Amygdala (tissue), 56 donors: Measurements from ENCODE around the gene RAPSN.

Source experiments
- DNase-seq, 56 donors: peaks; one replicate each; lab custom pipeline; 2025; lab: John Stamatoyannopoulos, UW

The RAPSN gene

DNA sequence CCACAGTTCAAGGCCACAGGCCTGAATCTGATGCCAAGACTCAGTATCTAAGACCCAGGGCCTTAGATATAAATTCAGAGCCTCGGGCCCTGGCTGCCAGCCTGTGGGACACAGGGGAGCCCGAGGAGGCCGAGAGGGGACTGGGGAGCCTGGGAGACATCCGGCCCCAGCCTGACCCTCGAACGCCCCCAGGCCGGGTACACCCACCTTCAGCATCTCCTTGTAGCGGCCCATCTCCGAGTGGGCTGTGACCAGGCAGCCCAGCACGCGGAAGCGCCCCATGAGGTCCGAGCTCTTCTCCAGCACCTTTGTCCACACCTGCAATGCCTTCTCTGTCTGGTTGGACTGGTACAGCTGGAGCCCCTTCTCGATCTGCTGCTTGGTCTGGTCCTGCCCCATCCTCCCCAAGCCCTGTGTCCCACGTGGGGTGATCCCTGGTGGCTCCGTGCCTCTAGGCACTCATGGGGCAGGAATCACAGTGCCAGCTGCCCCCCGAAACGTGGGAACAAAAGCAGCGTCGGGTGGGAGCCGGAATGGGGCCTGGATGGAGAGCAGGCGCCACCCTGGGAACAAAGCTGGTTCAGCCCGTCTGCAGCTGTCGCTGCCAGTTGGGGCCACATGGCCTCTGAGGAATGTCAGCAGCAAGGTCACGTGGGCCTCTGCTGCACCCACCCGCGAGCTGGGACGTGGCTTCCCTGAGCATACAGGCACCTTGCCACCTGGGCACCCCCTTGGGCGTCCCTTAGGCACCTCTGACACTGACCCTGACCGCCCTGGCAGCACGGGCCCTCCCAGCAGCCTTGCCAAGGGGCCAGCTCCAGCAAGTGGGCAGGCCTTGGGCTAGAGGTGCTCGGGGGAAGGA, at the start of gene RAPSN:
RAPSN (minus strand) TSS at position 571 of the 862 bp plus-strand sequence; CDS start at position 399, 172 bp downstream.
- no peak for DNase-seq

DNA sequence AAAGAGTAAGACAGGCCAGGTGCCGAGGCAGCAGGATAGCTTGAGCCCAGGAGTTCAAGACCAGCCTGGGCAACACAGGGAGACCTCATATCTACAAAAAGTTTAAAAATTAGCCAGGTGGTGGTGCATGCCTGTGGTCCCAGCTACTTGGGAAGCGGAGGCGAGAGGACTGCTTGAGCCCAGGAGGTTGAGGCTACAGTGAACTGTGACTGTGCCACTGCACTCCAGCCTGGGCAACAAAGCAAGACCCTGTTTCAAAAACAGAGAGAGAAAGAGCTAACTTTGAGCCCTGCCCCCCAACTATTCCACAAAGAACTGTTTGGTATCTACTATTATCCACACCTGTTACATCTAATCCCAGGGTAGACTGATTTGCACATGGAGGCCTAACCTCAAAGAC, 49.2 kb upstream of the RAPSN start:
- DNase-seq: no peak

DNA sequence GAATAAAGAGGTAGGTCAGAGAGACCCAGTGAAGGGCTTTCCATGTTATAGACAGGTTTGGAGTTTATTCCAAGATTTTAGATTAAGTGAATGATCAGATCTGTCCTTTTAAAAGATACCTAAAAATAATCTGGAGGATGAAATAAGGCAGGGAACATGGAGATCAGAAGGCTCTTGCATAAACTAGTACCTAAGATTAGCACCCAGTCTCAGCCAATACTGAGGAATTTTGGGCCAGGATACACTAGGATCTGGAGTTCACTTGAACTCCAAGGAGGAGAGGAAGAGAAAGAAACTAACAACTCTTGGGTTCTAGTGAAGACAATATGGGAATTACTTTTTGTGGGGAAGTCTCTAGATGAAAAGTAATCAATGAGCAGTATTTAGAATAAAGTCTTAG, 47.9 kb upstream of the RAPSN start:
- no peak for DNase-seq

DNA sequence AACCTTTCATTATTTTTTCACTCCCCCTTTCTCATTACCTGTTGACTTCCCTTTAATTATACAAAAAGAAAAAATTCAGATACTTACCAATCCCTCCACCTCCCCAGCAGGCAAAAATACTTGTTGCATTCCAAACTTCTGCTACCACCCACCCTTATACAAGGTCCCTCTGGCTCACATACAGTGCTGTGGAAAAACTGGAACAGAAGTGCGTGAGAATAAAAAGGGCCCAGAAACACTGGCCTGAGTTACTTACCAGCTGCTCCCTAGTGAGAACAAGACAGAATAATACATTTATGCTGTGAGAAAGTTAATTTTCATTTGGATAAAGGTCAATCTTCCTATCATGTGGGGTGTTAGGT, 46.9 kb upstream of the RAPSN start:
- no peak for DNase-seq

DNA sequence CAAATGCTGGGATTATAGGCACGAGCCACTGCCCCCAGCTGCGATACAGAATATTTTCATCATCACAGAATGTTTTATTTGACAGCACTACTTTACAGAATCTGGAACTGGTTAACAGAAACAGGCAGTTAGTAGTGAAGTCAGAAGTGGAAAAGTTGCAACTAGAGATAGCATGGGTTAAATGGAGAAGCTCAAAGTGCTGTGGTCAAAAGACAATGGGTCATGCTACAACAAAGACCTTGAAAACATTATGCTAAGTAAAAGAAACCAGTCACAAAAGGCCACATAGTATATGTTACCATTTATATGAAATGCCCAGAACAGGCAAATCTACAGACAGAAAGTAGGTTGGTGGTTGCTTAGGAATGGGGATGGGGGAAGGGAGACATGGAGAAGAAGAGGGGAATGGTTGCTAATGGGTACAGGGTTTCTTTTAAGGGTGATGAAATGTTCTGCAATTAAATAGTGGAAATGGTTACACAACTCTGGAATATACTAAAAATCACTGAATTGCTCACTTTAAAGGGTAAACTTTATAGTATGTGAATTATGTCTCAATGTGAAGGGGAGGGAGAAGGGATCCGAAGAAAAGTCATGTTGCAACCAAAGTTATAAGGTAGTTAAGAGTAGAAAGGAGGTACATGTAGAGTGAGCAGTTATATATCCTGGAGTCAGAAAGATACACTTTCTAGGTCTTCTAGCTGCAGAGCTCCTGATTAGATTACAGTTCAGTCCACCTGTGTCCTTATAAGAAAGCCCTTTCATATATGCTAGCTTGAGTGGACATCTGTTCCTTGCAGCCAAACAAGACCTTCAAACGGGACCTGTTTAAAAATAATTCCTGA, 46.3 kb upstream of the RAPSN start:
- no peak for DNase-seq

DNA sequence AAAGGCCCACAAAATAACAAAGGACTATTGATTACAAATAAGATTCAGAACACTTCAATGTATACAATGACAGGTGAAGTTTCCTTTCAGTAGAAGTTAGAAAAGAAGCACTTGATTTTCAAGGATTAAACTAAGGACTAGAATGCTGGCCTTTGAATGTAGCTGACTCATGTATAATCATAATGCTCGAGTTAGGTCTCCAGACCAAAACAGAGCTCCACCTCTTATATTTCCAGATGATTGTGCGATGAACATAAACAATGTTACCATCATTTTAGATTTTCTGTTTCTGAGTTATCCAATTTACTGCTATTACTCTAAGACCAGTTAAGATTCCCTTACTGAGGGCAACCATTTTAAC, 40.4 kb upstream of the RAPSN start:
- no peak for DNase-seq

DNA sequence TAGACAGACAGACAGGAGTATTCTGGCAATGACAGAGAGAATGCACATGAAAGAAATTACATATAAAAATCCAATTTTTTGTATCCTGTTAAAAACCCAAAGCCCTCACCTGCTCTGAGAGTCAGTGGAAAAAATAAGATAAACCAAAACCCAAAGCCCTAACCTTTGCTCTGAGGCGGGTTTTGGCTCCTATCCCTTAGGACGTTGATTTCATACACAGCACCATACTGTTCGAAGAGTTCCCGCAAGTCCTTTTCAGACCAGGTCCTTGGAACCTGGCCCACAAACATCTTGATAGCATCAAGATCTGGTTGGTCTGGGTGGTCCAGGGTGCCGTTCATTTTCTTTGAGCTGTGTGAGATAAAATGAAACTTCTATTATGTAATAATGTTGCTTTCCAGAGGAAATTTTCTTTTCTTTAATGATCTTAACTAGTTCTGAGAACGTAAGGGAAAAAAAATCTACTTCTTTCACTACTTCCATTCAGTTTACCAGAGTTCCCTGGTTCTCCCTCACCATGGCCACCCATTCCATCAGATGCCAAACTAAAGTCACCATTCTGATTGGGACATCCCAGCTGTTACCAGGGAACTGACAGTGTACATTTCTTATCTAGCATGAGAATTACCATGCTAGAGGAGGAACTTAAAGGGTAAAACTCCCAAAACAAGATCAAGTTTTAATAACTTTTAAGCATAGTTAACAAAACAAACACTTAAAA, 39.9 kb upstream of the RAPSN start:
- no peak for DNase-seq

DNA sequence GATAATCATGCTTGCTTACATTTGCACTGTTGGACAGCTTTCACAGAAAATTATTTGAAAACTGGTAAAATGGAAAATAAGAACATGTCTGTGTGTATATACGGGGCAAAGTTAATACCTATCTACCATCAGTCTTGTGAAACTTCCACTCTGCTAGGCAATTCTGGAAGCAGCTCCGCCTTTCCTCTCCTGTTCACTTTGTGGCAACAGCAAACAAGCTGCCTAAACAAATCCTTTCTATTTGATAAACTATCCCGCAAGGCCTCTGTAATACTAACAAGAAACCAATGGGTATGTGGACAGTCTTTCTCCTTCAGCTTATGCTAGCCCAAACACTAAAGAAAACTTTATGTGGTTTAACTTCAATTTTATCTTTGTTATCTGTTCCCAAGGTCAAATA, 39.2 kb upstream of the RAPSN start:
- no peak for DNase-seq

DNA sequence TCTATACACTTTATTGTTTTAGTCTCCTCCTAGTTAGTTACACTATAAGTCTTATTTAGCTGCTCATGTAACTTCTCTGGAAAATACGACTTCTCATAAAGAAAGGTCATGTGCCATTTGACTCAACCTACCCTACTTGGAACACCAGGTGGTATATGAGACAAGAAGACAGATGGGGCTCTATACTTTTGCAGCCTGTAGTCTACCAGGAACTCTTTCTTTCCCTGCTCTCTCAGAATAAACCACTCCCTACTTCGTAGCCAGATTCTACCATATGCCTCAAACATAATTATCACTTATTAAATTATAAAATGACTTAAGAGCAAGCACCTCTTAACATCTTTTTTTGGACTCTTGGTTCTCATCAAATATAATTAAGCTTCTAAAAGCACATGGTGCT, 38.5 kb upstream of the RAPSN start:
- no peak for DNase-seq

DNA sequence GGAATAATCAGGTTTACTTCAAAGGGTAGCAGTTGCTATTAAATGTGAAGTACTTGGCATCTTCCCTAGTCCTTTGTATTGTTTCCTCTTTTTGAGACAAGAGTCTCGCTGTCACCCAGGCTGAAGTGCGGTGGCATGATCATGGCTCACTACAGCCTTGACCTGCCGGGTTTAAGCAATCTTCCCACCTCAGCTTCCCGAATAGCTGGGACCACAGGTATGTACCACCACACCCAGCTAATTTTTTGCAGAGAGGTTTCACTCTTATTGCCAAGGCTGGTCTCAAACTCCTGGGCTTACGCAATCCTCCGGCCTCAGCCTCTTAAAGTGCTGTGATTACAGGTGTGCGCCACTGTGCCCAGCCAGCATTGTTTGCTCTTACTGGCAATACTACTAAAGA, 36.2 kb upstream of the RAPSN start:
- DNase-seq: no peak

DNA sequence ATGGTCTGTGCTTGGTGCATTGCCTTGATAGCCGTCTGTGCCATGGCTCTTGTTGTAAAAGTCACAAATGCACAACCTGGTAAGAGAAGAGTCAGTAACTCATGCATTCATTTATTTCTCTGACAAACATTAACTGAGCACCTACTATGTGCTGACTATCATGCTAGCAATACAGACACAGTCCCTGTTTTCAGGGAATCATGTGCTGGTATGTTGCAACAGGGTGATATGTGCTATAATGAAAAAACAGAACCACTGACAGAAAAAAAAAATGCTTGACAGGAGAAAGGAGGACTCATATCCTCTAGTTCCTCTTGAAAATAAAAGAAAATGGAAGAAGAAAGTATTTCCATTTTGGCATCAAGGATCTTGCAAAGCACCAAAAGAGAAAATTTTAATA, 34.5 kb upstream of the RAPSN start:
- no peak for DNase-seq

DNA sequence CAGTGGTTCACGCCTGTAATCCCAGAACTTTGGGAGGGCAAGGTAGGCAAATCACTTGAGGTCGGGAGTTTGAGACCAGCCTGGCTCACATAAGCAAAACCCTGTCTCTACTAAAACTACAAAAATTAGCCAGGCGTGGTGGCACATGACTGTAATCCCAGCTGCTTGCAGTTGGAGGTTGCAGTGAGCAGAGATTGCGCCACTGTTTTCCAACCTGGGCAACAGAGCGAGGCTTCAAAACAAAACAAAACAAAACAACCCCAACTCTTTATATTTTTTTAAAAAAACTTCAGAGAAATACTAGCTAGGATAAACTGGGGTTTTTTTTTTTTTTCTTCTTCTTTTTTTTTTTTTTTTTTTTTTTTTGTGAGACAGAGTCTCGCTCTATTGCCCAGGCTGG, 31.8 kb upstream of the RAPSN start:
- no peak for DNase-seq

DNA sequence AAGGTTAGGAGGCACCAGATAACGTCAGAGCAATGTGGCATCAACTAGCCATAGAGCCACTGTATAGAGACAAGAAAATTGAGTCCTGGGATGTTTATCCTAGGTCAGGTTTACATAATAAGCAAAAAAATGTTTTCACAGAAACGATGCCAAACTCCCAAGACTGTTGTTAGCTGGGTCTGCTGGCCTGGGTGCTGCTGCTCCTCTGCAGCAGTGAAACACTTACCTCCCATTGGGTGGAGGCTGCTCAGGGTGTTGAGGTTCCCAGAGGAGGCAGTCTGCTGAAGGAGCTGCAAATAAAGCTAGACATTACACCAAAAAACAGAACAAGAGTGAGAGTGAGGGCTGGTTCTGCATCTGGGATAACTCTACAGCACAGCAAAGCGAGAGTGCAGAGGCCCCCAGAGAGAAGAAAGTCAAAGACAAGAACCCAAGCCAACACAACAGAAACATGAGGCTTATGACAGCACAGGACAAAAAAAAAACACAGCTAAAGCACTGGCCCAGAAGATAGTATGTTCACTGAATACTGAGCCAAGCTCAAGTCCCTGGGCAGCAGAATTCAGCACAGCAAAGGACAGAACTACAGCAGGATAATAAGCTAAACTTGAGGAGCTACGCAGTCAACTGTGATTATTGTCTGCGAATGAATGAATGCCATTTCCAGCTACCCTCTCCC, 29.9 kb upstream of the RAPSN start:
- DNase-seq: no peak

DNA sequence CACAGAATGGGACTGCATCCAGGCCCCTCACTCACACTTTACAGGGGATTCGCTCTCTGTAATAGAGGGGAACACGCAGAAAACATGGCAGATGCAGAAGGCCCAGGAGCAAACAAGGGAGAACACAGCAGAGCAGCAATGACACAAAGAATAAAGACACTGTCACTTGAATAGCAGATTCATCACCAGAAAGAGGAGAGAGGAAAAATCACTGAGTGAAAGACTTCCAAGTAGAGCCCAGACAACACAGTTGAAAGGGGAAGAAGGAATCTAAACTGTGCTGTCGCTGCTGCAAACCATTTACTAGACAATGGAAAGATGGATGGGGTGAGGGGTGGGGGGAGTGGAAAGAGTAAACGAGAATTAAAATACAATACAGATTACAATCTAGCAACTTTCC, 28.8 kb upstream of the RAPSN start:
- DNase-seq: no peak

DNA sequence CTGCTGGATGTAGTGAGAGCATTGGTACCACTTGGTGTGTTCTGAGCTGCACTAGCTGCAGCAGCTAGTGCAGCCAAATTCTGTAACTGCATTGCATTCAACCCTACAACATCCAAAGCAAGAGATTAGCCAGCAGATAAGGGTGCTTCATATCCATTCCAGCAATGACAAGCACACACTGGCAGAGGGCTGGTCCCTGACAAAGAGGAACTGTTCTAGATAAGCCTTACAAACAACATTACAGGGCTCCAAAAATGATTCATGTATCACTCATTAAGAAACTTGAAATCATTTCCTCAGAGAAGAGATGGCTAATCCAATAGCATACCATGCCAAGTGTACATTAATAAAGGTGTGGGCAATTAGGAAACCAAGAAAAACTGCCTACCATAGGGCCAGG, 28.4 kb upstream of the RAPSN start:
- DNase-seq: no peak

DNA sequence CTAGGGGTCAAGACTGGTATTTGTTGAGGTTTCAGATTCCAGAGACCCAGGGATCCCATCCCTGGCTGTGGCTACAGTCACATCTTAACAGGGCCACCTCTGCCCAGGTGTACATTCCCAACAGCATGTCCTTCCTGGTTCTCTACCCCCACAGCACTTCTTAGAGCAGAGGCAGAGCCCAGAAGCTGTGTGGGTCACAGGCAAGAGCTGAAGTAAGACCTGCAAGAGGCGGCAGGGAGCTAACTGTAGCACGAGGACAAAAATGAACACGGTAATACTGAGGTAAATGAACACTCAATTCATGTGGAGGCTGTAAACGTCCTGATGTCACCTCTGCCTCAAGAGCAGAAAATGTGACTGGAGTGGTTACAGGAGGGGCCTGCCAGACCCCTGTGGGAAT, 21.7 kb upstream of the RAPSN start:
- DNase-seq: no peak

DNA sequence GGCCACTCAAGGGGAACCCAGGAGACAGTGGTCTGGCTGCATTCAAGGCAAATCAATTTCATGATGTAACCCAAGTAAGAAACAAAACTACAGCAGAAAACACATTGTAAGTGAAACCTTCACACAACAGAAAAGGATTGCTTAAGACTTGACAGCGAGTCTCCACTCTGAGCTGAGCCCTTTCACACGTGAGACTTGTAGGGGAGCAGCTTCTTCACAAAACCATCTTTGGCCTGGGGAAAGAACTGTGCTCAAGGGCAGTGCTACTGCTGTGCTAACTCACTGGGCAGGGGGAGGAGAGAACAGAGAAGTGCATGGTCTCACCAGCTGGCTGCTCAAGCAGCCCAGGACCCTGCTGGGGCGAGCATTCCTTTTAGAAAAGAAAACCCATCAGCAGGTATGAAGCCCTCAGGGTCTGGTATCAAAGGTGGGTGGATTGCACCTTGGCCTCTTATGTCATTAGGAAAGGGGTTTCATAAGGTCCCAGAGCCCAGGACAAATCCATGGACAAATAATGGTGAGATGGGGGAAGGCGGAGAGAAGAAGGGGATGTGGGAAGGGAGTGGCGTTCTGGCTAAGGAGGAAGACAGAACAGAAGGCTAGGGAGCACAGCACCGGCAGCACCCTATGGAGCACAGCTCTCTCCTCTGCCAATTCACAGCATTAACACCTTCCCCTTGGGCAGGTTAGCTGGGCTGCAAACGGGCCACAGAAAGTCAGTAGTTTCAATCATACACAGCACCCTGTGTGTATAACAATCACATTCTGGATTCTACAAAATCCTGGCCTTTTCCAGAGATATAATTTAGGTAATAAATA, 20.6 kb upstream of the RAPSN start:
- no peak for DNase-seq

DNA sequence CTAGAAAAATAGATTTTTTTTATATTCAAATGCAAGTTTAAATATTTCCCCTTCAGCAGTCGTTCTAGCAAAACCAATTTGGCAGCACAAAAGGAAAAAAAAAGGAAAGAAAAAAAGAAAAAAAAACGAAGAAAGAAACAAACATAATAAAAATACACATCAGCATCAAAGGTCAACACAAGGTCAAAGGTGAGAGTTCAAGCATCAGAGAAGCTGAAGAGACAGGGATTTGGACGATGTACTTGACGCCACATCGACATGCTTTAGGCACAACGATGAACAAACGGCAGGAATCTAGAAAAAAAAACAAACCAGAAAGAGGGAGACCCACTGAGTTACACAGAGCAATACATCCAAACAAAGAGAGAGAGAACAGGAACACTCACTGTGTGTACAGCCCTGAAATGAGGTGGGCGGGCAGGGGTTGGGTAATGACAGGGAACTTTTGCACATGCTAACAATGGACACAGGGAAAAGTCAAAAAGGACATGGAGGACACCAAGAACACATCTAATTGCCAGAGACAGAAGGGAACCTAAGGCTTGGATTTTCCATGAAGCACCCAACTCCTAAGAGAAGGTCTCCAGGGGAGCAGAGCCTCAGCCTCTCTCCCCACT, 19.8 kb upstream of the RAPSN start:
- DNase-seq: no peak

DNA sequence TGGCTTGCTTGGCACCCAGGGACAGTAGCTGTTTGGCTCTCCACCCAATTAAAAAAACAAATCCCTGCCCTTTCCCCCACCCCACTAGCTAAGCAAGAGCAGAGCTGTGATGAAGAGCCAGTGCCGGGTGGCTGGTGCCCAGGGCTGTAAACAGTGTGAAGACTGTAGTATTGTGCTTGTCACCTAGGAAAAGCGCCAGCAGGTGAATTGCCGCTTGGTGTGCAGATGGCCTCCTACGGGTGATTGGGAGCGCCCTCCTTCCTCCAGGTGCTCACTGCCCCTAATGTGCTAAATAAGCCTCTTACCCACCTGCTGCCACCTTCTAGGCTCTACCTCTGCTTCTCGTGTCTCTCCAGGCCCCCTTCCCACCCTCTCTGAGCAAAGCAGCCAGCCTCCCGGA, 18.4 kb upstream of the RAPSN start:
- peak in 3 of 56 donors; percentile 6 to 40 (median 32) for DNase-seq
